ENCODE data around the gene DNAH3.
"Not testable (repeated sequence)": the region's sequence is repeated elsewhere in the genome, so short reads cannot be mapped to it uniquely, and the experiment has no call there.

DNAH3 gene

DNA sequence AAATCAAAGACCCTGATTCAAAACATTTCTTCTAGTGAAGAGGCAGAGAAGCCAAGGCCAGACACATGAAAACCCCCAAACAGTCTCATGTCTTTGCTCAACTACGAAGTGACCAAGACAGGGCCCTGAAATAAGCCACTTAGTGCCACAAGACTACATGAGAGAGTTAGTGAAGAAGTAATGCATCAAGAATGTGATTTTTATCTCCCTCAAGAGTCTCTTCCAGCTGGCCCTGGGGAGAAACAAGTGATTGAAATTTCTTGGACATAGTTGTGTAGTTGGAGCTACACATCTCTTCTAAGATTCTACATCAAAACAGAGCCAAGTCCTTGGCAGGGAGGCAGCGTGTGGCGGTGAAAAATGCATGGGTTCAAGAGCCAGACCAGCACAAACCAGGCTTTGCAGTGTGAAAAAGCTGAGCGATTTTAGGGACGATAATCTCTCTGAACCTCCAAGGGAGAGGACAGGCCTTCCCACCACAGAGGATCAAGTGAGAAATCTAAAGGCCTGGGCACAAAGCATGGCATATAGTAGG lies 219.5 kb downstream of the DNAH3 start:
- DNase-seq = no peak

DNA sequence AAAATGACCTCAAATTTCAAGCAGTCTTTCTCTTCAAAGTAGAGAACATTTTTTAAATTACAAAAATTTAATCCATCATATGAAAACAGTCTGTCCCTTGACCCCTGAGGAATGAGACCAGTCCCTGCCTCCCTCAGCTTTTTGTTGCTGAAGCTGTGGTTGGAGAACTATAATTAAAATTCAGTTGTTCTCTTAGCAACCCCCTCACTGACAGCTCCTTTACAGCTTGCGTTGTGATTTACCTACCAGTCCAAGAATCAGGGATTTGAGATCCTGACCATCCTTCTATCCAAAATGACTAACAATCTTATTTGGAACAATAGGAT lies 220.3 kb downstream of the DNAH3 start:
- no peak for DNase-seq

DNA sequence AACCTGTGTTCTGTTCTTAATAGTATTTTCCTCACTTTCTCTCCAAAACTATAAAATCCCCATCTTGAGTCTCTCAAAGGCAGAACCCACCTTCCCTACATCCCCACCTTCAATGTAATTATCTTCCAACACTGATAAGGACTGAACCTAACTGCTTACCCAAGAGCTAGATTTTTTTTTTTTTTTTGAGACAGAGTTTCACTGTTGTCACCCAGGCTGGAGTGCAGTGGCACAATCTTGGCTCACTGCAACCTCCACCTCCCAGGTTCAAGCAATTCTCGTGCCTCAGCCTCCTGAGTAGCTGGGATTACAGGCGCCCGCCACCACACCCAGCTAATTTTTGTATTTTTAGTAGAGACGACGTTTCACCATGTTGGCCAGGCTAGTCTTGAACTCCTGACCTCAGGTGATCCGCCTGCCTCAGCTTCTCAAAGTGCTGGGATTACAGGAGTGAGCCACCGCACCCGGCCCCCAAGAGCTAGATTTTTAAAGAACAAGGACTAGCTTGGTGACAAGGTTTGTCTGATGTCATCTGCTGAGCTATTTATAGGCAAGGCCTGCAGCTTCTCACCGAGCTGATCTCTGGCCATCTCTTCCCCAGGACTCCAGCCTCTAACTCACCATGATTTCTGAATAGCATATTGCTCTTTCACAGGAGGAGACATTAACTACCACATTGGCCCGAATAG lies 220.8 kb downstream of the DNAH3 start:
- not testable (repeated sequence) for DNase-seq

DNA sequence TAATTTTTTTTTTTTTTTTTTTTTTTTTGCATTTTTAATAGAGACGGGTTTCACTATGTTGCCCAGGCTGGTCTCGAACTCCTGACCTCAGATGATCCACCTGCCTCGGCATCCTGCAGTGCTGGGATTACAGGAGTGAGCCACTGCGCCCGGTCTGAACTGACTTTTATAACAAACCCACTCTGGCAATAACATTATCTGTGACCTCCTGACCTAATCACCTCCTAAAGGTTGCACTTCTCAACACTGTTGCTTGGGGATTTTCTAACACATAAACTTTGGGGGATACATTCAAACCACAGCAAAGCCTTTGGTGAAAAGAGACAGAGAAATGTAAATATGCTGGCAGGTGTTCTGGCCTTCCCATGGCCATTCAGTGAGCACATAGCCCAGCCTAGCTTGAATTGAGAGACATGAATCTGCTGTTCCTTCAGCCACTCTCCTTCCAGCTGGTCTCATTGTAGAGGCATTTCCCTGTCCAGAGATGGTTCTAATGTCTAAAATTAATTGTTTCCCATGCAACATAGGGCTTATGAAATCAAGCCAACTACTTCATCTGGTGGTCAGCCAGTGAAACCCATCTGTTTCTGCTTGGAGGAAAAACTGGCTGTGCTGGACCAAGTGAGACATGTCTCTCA lies 221.8 kb downstream of the DNAH3 start:
- DNase-seq = no peak

DNA sequence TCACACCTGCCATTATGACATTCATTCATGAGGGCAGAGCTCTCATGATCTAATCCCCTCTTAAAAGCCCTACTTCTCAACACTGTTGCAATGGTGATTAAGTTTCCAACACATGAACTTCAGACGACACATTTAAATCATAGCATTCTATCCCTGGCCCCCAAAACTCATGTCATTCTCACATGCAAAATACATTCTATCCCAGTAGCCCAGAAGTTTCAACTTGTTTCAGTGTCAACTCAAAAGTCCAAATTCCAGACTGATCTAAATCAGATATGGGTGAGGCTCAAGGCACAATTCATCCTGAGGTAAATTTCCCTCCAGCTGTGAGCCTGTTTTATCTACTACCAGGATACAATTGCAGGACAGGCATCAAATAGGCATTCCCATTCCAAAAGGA lies 224.9 kb downstream of the DNAH3 start:
- no peak for DNase-seq

DNA sequence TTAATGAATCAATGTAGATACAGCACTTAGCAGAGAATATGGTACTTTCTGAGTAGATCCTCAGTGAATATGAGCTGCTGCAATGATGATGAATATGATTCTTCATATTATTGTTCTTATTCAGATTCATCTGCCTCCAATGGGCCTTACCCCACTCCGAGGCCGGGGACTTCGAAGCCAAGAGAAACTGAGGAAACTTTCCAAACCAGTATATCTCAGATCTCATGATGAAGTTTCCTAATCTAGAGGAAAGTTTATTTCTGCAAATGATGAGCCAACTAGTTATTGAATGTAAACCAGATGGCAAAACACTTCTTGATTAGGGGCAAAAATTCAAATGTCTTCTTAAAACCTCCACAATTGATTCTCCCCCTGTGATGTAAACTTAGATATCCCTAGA lies 226.8 kb downstream of the DNAH3 start:
- DNase-seq = no peak

DNA sequence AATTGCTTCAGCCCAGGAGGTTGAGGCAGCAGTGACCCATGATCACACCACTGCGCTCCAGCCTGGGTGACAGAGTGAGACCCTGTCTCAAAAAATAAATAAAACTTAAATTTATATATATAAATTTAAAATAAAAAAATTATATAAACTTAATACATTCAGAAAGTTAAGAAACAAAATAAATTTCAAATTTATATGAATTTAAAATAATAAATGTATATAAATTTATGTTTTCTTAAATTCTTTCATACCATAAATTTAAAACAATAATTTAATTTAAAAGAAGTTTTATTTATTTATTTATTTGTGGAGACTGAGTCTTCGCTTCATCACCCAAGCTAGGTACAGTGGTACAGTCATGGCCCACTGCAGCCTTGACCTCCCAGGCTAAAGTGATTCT lies 229.8 kb downstream of the DNAH3 start:
- no peak for DNase-seq

DNA sequence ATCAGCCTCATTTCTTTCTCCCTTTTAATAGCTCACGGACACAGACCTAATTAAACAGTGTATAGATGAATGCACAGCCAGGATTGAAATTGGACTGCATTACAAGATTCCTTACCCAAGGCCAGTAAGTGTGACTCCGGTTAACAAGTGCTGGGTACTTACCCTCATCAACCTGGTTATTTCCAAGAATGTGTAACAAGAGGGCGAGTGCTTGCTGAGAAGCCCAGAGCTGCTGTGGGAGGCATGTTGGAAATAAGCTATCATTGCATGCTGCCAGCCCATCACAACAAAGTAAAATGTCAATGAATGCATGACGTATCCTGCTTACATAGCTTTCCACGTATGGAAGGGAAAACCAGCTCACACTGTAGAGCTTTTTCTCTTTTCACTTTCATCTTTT lies 230.6 kb downstream of the DNAH3 start:
- no peak for DNase-seq

DNA sequence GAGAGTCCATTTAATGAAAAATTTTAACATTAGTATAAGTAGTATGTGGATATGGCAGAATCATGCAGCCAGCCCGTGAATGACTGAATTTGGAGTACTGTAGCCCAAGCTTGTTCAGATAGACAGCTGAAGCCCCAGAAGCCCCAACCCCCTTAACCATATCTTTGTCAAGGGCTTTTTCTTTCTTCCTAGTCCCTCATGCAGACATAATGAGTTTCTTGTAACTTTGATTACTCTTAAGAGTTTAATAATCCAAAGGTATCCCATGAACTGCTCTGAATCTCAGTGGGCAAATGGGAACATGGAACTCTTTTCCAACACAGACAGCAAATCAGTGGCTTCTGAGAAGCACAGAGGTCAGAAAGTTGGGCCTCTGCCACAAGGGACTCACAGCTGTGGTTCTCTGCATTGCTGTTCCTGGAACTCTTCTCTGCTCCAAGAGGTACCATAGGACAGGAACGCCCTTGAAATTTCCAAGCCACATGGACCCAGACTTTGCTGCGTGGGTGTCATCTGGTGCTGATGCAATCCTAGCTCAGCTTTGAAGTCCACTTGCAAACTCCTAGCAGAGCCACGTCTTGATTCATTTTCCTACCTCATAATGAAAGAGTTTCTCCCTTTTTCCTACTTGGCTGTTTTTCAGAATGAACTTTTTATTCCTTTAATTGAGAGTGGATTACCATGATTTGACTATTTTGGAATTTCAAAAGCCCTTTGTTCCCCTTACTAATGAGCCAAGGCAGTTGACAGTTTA lies 232.0 kb downstream of the DNAH3 start:
- no peak for DNase-seq

DNA sequence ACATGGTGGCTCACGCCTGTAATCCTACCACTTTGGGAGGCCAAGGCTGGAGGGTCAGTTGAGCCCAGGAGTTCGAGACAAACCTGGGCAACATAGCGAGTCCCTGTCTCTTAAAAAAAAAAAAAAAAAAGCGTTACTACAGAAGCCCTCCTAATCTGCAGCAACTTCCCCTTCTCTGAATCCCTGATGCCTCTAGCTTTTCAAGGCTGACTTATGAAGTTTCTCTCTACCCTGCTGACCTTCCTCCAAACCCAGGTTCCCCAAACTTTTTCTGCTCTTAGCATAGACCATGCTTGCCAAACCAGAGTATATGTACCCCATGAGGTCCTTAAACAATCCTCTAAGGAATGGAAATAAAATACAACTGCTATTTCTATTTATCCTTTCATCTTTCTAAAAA lies 233.7 kb downstream of the DNAH3 start:
- DNase-seq = no peak

DNA sequence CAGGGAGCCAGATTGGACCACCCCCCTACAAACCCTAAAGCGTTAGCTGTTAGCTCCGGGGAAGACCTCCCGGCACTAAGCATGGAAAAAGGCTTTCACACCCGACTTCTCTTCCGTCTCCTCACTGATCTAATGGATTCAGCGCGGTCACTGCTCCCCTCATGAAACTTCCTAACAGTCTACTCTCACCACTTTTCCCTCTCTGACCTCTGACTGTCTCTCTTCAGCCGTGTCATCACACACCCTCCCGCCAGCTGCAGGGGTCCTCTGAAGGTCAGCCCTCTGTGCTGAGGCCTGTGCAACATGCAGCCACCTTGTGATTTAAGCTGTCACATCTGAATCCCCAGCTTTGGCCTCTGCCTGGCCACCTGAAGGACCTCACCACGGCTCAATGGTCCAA lies 234.4 kb downstream of the DNAH3 start:
- DNase-seq = no peak

DNA sequence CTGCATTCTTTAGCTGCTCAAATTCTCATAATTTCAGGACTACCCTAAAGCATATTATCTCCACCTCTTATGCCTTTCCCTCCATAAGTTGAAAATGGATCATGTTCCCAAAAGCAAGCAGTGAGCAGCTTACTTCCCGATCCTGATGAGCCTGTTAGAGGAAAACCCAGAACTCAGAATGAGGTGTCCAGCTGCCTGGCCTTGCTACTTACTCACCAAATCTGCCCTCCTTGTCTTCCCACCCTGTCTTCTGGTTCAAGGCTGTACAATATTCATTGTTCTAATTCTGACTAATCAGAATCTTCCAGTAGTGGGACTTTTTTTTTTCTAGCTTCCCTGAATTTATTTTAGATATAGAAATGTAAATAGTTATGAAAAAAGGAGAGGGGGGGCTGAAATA lies 239.3 kb downstream of the DNAH3 start:
- no peak for DNase-seq

DNA sequence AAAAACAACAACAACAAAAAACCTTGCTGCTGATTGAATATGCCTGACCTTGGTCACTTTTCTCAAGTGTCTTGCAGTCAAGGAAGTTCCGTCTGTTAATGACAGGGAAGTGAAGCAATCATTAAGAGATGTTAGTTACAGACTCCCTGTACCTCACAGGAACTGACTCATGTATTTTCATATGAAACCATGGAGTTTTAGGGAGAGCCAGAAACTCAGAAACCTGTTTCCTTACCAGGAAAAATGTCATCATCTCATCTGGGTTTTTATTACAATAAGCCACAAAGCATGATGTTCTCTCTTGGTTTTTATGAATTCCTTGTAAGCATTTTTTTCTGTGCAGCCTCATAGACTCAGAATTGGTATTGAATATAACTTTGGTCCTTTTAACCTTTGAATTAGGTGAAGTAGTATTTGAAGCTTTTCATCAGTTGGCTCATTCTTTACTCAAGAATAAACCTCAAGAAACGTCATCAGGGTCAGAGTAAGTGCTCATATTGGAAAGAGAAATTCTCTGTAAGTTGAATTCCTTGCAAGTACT lies 239.8 kb downstream of the DNAH3 start:
- DNase-seq = peak; percentile 21

DNA sequence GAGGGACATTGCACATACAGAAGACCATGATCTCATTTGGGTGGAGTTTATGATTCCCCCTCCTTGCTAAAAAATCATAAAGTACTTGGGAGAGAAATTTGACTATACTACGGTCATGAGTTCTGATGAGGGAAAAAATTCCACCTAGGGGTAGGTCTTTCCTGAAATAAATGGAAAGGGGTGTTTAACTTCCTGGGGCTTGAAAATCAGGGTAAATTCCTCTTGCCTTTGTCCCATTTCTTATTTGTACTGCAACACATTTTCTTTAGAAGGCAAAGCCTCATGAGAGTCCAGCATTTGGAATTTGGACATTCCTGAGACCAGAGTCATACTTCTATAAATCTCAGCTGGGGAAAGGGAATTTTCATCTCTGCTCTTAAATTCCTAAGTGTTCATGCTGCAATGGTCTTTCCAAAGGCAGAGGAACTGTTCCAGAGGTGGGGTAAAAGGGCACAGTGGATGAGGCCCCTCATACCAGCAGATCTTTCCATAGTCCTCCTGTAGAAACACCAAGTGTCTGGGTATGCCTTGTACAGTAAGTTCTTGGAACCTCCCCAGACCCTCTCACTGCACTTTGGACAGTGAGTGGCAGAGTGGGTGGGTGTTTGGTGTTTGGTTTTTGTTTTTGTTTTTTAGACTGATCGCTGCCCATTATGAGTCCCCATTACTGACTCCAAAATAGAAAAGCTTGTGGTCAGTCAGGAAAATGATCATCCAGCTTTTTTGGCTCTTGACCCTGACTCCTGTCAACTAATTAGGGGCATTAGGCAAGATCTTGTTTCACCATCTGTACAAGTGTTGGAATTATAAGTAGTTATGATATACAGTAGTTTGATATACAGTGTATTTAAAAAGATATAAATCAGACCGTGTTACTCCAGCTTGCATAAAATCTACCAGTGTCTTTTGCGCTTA lies 244.0 kb downstream of the DNAH3 start:
- no peak for DNase-seq

DNA sequence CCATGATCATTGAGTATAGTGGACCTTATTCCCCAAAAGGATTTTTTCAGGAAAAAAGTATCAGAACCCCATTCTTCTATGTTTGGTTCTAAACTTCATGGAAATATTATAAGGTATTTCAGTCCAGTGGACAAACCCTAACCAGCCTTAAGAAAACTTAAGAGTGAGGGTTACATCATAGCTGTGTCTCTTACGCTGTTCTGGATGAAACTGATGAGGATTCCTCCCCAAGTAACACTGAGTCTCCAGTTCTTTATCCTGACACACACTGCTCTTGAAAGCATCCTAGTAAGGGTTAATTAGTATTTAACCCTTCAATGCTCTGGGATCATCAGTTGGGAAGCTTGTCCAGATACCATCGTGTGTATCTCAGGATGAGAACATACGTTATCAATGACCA lies 245.1 kb downstream of the DNAH3 start:
- DNase-seq = no peak

DNA sequence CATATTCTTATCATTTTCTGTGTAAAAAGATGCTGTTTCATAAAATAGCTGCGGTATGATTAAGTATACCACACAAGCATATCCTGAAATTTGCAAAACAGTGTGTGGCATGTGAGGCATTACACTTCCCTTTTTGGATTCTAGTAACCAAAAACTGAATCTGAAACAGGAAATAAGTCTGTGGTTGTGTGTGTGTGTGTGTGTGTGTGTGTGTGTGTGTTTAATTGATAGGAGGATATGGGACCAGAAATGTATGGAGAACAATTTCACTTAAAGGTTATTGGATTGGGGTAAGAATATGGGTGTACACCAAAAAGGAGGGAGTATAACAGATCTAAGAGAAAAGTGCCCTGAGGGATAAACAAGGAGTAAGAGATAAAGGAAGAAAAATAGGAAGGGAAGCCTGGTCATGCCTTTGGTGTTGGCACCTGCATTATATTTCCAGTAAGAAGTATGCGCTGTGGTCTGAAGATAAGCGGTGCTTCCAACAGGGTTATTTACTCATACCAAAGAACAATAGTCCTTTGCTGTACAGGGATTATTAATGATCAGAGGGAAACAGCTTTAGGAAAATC lies 246.1 kb downstream of the DNAH3 start:
- peak; percentile 71 for DNase-seq

DNA sequence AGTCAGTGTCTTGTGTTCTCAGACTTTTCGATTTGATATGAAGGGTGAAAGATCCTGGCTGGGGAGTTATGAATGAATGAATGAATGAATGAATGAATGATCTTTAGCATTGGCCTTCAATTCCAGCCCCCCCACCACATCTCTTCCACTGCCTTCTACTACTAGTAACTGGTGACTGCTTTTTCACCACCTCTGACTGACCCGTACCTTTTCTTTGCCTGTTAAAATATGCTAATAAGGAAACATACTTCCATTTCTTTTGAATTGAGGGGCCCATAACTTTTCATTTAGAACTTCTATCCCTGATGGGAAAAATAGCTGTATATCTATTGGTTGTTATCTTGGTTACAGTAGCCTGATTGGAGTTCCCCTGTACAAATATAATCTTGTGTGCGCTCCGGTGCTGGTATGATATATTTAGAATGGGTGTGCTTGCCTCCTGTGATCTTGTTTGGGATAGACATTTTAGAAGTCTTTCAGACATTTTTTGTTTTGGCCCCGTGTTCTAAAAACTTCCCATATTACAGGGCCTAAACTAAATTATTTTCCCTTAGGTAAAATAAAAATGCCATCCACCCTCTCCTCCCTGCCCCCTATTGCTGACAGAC lies 246.6 kb downstream of the DNAH3 start:
- DNase-seq = peak; percentile 4

DNA sequence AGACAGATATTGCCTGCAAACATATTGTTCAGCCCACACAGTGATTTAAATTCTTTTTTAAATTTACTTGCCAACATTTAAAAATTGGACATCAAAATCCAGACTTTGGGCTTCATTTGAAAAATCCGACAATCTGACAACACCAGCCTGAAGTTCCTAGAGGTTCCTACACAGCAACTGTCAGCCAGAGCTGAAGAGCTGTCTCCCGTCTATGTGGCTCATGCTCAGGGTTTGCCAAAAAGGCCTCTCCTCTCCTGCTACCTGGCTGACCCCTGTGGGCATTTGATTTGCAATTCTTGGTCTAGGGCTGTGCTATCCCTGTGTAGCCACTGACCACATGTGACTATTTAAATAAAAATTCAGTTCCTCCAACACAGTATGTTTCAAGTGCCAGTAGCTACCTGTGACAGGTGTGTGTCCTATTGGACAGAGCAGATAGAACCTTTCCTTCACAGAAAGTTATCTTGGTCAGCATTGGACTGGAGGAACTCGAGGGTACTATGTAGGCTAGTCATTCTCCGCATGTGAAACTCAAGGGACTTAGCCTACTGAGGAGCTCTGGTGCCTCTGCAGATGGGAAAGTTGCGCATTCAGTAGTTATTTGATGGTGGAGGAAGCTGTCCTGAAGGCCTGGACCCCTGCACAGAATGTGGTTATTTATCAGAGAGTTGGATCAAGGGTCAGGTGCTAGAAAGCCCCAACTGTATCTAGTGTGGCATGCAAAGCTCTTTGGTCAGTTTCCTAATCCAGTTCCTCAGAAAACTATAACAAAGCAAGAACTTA lies 247.3 kb downstream of the DNAH3 start:
- DNase-seq = no peak

DNA sequence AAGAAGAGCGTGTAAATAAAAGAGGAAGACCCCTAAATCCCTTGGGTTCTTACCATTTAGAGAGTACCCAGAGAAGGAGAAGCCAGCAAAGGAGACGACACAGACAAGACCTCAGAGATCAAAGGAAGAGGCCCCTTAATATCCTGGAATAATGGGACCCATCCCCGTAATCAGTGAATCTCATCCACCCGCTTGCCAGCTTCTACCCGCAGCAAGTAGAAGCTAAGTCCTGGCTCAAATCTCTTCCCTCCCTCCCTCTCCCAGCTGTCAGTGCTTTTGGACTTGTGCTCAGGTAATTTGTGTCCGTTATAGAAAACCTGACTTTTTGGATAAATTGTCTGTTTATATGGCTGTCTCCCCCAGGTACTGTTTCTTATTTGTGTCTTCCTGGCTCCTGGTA lies 248.2 kb downstream of the DNAH3 start:
- DNase-seq = no peak

DNA sequence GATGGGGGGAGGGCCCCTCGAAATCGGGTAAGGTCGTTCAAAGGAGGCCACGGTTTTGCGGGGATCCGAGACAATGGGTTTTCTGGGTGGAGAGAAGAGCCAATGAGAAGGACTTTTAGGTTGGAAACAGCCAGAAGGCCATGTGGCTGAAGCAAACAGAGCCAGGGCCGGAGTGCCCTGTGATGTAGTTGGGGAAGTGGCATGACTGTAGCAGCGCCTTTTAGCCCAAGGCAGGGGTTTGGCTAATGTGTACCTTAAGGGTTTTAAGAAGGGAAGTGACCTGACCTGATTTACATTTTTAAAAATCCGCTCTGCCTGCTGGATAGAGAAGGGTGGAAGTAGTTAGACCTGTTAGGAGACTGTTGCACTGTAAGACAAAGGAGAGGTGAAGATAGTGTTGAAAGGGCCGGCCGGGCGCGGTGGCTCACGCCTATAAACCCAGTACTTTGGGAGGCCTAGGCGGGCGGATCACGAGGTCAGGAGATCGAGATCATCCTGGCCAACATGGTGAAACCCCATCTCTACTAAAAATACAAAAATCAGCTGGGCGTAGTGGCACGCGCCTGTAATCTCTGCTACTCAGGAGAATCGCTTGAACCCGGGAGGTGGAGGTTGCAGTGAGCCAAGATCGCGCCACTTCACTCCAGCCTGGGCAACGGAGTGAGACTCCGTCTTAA lies 249.1 kb downstream of the DNAH3 start:
- peak; percentile 56 for DNase-seq

DNA sequence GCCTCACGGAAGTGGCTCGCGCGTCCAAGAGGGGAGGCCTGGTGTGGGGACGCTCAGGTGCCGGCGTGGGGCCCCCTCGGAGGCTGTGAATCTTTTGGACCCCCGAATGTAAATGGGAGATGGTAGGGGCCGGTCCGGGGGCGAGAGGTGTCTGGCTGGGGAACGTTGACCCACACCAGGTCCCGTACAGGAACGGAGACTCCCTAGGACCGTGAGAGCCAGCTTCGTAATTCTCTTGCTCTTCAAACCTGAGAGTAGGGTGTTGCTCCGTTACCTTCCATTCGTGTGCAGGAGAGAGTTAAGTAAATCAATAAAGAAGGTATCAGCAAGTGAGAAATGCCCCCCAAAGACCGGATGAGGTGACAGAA lies 249.6 kb downstream of the DNAH3 start:
- no peak for DNase-seq

Measured in CD4-positive, alpha-beta T cell treated with Interleukin-21 for 1 hour (primary cell).